HG03460 (cell line): ENCODE data around the gene SYT7.

Experiments
- ATAC-seq: cut with Tn5 transposase; IDR thresholded peaks from one replicate; pipeline ENCODE4 v1.9.1; 2021; ENCODE audit not compliant: unreplicated experiment

Gene SYT7

GRCh38 chr11:61609000-61609979 is 28.4 kb upstream of the SYT7 start:
- no peak for ATAC-seq

DNA sequence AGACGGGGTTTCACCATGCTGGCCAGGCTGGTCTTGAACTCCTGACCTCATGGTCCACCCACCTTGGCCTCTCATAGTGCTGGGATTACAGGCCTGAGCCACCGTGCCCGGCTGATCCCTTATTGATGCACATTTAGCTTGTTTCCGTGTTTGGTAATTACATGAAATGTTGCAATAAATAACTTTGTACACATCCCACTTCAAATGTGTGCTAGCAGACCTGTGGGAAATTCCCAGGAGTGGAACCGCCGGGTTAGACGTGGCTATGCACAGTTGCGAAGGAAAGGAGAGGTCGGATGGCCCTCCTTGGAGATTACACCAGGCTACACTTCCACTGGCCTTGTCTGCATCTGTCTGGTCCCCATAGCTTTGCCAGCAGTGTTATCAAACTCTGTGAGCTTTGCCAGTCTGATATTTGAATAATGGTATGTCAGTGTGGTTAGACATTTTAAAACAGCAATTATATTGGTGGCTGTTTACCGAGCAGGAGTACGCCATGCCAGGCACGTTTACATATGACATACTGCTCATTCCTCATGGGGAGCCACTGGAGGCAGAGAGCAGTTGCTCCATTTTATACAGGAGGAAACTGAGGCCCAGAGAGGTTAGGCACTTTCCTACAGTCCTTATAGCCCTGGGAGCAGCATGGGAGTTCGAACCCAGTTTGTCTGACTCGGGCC is 27.2 kb upstream of the SYT7 start:
- ATAC-seq = no peak

- no peak for ATAC-seq
Observed at GRCh38 chr11:61607426-61607825, 26.6 kb upstream of the SYT7 start.

DNA sequence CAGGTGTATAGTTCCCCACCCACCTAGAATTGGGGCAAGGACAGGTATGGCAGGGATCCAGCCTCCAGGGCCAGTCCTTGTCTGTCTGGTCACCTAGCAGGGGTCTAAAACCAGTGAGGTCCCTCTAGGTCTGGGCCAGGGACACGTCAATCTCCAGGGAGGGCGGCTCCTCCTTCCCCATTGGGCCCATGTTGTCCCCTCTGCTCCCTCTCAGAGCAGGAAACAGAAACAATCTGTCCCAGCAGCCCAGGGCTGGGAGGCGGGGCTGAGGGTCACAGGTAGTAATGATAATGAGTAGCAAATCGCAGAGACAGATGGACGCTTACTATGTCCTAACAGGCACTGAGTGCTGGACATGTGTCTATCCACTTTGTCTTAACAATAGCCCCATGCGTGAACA is 22.8 kb upstream of the SYT7 start:
- ATAC-seq = no peak

- ATAC-seq = no peak
Observed at GRCh38 chr11:61602775-61603569, 22.1 kb upstream of the SYT7 start.

GRCh38 chr11:61601512-61601911 is 20.6 kb upstream of the SYT7 start:
- ATAC-seq = no peak

DNA sequence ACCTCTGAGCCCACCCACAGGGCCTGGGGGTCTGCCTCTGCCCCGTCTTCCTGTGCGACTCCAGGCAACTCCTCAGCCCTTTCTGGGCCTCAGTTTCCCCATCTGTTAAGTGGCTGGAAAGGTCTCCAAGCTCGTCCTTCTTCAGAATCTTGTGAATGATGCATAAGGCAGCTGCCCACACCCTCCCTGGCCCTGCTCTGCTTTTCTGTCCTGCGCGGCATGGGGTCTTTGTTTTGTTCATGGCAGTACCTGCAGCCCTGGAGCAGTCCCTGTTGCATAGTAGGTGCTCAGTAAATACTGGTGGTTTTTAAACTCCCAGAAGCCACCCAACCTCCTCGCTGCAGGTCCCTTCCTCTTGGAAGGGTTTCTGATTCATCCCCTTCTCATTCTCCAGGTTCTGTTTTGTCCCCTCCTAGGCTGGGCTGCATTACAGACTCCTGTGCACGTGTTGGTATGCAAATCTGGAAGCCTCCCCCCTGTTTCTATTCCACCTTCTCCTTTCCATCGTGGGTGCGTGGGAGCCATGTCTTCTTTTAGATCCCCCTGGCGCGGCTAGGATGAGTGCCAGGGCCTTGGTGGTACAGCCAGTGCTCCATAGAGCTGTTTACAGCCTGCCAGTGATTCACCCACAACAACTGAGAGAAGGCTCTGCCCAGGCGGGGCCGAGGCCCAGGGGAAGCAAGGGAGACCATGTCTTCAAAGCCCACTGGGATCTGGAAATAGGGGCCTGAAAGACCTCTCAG is 19.3 kb upstream of the SYT7 start:
- no peak for ATAC-seq

DNA sequence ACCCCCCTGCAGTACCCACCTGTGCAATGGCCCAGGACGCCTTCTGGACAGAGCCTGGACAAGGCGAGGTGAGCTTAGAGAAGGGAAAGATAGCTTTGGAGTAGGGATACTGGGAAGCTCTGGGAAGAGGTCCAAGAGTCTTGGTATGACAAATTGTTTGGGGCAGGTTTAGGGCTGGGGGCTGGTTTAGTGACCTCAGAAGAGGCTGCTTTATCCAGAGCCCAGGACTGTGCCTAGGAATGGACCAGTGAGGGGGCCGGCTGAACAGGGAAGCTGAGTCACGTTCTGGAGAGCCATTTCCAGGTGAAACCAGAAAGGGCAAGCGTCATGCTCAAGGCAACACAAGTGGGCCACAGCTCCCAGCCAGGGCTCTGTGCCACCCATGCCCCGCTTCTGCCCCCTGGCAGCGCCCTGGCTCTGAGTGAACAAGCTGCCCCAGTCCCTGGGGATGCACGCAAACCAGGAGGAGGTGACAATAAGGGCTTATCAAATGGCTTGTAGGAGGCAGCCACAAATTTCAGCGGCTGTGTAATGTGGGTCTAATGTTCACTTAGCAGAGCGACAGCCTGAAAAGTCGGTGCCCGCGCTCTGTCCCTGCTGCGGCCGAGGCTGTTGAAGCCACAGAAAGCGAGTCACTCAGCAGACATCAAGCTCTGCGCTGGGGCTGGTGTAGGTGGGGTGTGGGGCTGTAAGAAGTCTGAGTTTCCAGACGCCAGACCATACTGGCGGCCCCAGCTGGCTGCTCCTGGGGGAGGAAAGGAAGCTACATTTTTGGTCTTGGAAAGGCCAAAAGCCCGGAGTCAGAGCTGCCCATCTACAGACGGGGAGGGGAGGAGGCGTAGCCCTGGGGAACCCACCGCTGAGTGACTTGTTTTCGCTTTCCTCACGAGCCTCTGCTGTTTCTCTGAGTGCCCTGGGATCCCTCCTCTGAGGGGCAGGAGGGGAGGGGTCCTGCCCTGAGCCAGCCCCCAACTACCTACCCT is 18.3 kb upstream of the SYT7 start:
- no peak for ATAC-seq

DNA sequence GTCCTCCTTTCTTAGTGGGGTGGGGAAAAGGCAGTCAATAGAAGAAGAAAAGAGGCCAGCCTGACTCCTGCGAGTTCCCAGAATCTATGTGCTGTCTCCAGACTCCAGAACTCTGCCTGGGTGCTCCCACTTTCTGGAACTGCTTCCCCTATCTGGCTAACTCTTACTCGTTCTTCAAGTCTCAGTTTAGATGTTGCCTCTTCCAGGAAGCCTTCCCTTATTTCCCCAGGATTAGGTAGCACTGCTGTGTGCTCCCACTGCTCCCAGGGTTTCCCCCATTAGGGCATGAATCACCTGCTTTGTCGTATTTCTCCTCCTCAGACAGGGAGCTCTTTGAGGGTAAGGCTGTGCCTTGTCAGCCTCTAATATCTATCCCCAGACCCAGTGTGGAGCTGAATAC is 17.5 kb upstream of the SYT7 start:
- no peak for ATAC-seq

- no peak for ATAC-seq
Observed at GRCh38 chr11:61596990-61597389, 16.1 kb upstream of the SYT7 start.

DNA sequence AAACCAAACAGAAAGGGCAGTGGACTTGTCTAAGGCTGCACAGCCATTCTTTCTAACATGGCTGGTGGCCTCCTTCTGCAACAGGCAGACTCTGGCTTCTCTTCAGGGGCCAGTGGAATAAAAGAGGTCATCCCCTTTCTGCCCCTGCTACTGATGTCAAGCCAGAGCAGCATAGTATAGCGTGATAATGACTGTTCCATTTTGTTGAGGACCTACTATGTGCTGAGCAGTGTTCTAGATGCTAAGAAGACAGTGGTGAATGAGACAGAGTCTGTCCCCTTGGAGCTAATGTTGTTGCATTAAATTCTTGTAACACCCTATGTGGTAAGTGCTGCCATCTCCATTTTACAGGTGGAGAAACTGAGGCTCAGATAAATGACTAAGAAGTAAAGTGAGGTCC is 15.7 kb upstream of the SYT7 start:
- ATAC-seq = no peak

GRCh38 chr11:61594907-61595257 is 14.0 kb upstream of the SYT7 start:
- no peak for ATAC-seq

DNA sequence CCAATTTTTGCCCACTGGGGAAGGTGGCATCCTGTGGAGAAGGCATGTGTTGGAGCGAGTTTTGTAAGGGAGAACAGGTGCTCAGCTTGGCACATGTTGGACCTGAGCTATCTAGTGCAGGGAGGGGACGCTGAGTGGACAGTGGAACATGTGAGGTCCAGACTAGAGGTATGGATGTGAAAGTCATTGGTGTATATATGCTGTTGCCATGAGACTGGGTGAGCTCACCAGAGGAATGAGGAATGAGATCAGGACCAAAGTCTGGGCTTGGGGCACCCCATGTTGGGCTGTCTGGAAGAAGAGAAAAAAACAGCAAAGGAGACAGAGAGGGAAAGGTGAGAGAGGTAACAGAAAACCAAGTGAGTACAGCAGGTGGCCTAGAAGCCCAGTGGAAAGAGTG is 12.3 kb upstream of the SYT7 start:
- no peak for ATAC-seq

- no peak for ATAC-seq
Observed at GRCh38 chr11:61592176-61592575, 11.3 kb upstream of the SYT7 start.

DNA sequence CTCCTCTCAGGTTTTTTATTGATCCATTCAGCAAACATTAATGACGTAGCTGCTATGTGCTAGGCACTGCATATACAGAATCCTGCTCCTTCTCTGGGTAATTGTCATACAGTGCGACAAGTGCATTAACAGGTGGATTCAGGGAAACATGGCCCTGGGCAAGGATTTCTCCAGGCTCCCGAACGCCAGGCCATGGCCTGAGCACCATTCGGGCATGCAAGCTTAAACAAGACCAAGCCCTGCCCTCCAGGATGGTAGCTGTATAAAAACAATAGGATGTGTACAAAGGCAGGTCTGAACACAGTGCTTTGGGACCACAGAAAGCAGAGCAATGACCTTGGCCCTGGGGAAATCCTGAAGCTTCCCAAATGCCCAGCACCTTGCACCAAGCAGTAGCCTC is 9.1 kb upstream of the SYT7 start:
- ATAC-seq = no peak

DNA sequence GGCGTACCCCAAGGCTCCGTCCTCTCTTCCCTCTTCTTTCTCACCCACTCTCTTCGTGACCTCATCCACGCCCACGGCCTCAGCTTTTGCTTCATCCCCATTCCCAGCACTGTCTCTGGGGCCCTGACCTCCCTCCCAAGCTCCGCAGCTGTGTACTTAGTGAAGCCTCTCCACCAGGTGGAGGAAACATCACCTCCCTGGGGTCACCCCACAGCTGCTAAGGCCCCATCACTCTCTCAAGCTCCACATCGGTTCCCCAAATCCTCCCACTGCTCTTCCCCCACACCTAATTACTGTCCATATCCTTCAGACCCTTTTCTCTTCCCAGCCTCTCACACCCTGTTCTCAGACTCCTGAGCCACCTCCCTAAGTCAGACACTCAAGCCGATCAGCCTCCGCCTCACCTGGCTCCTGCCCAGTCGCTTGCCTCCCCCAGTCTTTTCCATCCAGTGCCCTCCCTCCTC is 7.9 kb upstream of the SYT7 start:
- no peak for ATAC-seq

DNA sequence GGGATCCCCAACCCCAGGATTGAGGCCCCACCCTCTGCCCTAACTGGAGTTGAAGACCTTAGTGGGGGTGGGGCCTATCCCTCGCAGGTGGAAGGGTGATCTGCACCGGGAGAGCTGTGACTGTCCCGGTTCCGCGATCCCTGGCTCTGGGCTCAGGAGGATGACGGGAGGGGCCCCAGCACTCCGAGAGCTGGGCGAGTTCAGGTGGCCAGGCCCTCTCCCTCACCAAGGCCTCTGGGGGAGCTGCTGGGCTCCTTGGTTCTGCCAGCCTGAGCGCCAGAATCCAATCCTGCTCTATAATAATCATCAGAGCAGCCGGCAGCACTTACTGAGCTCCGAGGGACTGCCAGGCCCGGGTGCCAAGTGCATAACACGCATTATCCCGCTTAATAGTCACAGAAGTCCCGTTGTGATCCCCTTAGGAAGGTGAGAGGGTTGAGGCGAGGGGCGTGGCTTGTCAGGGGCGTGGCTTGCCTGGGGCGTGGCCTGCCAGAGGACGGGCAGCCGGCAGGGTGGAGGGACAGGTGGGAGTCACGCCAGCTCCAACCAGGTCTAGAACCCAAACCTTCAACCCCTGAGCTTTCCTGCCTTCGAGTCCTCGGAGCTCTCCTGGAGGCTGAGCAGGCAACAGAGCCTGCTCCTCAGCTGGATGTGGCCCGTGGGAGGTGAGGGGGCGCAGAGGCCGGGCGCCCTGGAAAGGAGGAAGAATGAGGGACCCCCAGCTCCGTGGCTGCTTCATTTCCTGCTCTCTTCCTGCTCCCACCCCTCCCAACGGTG is 7.3 kb upstream of the SYT7 start:
- no peak for ATAC-seq

DNA sequence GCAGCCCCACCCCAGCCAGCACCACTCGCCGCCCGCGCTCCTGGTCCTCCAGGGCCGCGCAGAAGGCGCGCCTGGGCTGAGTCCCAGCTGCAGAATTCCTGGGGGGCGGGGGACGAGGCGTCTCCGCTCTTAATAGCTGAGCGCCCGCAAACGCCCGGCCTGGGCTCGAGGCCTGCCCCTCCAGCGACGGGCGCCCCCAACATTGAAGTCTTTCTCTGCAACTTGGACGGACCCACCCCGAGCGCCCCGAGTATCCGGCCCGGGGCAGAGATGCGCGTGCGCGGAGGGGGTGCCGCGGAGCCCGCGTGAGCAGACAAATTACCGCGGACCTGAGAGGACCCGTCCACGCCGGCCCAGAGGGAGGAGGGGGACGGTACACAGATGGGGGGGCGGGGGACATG is 6.7 kb upstream of the SYT7 start:
- ATAC-seq = no peak
